ENCODE results near the gene HOXC12.

DNA sequence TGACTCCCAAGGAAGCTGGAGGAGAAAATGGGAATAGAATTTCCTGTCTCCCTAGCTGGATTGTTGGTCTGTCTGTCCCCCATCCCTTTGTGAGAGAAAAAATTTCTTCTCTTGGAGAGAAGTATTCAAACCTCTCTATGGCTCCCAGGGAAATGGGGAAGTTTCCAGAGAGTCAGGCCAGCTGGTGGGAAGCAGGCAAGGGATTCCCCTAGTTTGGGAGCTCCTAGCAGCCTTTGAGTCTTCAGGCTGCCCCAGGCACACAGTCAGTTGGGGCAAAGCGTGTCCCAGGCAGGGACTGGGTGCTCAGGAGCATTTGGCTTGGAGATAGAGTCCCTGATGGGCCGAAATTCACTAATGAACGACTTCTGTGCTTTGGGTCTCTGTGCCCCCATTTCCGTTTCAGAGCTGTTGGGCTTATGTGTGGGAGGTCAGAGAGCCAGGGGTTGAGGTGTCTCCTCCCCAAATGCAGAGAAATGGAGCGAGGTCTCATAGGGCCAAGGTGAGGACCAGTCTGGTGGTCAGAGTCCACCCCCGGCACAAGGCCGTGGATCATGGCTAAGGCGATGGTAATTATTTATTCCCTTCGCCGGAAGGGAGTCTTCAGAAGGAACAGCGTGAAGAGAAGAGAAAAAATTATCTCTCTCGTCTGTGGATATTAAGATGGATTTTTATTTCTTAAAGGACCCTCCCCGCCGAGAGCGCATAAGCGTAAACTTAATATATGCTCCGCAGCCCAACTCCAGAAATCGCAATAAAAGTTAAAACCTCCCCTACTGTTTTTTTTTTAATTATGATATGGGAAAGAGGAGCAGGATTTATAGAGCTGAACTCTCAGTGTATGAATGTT is 38.7 kb downstream of the HOXC12 start:
- TF ChIP-seq, protein P1, sequence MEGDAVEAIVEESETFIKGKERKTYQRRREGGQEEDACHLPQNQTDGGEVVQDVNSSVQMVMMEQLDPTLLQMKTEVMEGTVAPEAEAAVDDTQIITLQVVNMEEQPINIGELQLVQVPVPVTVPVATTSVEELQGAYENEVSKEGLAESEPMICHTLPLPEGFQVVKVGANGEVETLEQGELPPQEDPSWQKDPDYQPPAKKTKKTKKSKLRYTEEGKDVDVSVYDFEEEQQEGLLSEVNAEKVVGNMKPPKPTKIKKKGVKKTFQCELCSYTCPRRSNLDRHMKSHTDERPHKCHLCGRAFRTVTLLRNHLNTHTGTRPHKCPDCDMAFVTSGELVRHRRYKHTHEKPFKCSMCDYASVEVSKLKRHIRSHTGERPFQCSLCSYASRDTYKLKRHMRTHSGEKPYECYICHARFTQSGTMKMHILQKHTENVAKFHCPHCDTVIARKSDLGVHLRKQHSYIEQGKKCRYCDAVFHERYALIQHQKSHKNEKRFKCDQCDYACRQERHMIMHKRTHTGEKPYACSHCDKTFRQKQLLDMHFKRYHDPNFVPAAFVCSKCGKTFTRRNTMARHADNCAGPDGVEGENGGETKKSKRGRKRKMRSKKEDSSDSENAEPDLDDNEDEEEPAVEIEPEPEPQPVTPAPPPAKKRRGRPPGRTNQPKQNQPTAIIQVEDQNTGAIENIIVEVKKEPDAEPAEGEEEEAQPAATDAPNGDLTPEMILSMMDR (IDR thresholded peaks at IDR 0.05) = no peak
- TF ChIP-seq POLR2A (IDR thresholded peaks at IDR 0.05) = no peak
